ENCODE results near the gene PIK3CG.

Gene PIK3CG

DNA sequence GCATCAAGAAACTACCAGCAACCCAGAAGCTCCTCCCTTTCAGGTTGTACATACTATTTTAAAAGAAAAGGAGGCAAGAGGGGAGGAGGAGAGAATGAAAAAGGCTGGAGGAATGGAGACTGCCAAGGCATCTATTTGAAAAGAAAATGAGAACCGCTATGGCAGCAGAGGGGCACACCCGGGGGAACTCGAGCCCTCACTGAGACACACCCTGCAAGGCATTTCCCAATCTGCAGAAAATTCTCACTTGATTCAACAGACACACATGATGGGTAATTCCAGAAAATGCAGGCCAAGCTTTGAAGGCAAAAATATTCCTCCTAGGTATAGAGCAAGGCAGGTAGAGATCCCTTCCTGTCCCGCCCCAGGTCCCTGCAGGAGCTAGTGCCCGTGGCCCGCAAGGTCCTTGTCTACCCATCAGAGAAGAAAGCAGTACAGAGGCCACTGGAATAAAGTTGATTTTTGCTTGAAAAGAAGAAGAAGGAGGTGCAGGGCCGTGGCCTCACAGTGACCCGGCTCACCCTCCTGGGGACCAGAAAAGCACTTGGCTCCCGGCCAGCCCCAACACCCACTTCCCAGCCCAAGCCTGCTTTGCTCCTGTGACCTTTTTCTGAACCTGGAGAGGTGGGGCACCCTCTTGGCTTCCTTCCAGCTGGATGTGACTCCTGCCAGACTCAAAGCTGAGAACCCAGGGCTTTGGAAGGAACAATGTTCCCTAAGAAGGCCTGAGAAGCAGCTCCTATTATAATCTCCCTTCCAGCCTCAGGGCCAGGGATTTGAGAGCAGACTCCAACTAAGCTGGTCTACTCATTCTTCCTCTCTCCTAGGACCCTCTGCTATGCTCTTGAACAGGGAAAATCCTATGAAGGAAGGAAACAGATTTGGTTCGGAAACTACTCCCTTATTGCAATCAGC, 6.2 kb upstream of the PIK3CG start:
- no peak for DNase-seq

DNA sequence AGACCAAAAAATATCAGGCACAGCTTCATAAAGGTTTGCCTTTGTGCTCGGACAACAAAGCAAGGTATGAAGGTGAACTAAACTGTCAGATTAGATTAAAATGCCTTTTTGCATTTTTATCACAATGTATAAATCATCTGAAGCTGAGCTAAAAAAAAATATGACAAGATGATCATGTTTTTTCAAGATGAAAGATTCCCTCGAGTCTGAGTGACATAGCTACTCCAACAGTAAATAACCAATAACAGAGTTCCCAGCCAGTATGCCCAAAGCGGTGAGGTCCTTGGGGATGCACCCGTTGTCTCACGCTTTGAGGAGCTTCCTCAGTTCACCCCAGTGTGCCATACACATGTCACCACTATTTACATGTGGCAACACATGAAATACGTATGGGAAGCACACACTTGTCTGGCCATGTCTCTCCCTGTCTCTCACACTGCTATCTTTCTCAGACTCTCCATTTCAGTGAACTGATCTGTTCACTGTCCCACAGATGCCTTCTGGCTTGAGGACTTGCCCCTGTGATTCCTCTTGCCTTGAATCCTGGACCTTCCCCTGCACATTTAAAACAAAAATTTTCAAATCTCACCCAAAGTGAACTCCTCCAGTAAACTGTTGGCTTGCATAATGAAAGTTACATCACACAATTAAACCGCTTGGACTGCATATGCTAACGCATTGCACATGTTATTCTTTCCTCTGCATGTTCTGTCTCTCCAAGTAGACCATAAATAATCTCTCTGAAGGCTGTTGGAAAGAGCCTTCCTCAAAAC, 2.6 kb upstream of the PIK3CG start:
- no peak for DNase-seq

DNA sequence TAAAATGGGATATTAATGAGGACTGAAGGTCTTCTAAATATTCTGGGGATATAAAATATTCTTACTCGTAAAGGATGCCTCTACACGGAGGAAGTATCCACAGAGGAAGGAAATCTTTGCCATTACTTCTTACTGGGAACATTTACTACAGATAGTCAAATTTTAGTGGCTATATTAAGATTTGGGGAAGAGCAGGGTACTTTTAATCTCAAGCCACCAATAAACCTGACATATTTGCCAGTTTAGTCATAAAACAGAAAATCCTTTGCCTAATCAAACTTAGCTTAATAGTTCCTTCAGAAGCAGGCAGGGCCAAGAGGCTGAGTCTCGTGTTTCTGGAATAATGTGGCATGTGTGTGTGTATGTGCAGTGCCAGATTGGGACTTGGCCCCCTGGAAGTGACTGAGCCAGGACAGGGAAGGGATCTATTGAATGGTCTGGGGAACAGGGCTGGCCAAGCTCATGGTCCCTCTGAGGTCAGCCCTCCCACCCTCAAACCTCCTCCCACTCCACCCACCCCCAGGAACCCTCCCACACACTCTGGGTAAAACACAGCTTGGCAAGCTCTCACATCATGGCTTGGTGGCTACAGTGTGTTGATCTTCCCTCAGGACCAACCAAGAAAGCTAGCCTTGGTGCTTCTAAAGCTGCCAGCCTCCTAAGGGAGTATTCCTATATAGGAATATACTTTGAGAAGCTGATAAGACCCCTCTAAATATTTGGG, 1.6 kb upstream of the PIK3CG start:
- DNase-seq = no peak

GRCh38 chr7:106864298-106865081, 592 bp upstream of the PIK3CG start:
- DNase-seq = no peak

DNA sequence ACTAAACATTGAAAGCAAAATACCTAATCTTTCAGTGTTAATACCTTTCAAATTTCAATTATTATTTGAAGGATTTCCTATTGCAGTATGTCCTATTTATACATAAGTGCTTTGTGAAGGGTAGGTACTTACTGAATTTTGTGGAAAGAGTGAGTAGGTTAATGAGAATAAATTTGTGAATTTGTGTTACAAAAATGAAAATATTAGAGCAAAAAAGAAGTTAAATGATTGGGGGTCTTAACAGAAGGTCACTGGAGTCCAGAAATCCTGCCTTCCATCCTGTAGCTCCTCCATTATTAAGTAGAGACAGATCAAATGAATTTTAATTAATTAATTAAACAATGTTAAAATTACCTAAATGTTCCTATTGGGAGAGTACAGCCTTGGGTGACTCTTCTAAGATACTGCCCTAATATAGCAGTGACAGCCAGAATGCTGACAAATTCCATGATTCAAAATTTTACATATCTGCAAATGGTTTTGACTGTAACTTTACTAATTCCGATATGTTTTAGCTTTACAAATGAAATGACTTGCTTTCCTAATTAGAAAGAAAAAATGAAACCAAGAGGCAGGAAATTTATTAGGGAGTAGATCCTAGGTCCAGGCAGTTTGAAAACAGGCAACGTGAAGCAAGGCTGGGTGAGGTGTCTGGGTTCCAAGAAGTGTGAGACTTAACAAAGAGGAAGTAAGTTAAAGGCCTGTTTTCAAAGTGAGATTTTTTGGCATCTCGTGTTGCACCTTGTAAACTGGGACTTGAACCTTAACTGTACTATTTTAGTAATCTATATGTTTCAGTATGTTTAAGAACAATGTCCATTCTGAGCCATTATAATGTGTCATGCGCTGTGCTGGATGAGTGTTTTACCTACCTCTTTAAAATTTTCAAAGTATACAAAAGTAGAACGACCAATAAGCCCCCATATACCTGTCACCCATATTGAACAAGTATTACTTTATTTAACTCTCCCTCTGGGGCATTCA, 1.5 kb downstream of the PIK3CG start:
- DNase-seq = no peak

DNA sequence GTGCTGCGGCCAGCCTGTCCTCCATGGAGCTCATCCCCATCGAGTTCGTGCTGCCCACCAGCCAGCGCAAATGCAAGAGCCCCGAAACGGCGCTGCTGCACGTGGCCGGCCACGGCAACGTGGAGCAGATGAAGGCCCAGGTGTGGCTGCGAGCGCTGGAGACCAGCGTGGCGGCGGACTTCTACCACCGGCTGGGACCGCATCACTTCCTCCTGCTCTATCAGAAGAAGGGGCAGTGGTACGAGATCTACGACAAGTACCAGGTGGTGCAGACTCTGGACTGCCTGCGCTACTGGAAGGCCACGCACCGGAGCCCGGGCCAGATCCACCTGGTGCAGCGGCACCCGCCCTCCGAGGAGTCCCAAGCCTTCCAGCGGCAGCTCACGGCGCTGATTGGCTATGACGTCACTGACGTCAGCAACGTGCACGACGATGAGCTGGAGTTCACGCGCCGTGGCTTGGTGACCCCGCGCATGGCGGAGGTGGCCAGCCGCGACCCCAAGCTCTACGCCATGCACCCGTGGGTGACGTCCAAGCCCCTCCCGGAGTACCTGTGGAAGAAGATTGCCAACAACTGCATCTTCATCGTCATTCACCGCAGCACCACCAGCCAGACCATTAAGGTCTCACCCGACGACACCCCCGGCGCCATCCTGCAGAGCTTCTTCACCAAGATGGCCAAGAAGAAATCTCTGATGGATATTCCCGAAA, 2.7 kb downstream of the PIK3CG start:
- no peak for DNase-seq

GRCh38 chr7:106868364-106868763, 3.3 kb downstream of the PIK3CG start:
- DNase-seq = no peak

DNA sequence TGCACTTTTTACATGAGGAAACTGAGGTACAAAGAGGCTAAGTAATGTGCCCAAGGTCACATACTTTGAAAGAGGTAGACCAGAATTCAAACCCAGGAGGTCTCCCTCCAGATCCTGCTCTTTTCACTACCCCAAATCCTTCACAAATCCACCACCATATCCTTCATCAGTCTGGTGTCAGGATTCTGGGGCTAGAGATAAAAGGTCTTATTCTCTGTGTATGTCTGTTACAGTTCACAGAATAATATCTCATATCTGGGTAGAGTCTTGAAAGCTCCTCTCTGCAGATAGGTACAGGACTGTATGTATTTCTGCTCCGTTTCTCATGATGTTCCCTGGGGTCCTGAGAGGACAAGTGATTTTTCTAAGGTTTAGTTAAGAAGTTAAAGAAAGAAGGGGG, 4.9 kb downstream of the PIK3CG start:
- no peak for DNase-seq

GRCh38 chr7:106870528-106870927, 5.4 kb downstream of the PIK3CG start:
- DNase-seq = no peak

GRCh38 chr7:106870983-106871410, 5.9 kb downstream of the PIK3CG start:
- no peak for DNase-seq

DNA sequence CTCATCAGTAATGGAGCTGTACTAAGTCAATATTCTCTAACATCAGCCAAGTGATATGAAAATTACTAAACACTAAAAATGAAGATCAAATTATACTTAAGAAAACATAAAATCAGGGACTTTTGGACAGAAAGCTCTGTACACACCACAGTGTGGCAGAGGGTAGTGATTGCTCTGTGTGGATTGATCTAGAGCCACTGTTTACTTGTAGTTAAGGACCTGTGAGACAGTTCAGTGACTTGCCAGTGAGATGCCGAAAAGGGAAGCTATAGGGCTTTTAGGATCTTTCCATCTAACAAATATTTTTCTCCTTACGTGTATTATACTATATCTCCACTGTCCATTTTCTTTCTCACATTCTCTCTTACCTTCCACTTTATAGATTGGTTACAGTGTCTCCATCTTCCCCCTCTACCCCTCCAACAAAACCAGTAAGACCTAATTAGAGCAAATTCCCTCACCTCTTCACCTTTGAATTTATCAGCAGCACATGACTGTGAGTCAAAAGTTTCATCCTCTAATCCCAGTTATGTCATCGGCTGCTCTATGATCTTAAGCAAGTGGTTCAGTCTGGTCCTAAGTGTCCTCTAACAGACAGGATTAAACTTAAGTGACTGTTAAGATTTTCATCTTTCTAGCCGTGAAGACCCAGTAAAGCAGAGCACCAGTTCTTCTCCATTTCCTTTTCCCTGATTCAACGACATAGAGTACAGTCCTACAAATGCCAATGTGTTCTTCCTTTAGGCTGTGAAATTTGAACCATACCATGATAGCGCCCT, 6.9 kb downstream of the PIK3CG start:
- DNase-seq = no peak

DNA sequence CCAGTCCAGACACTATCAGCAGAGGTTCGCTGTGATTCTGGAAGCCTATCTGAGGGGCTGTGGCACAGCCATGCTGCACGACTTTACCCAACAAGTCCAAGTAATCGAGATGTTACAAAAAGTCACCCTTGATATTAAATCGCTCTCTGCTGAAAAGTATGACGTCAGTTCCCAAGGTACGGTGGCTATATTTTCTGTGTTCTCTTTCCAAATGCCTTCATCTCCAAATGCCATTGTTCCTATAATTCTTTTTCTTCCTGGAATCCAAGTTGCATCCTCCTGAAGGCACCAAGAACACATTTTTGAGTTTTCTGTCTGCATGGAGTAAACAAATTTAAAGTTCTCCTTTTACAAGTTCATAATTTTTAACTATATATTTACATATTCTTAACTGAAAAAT, 7.7 kb downstream of the PIK3CG start:
- no peak for DNase-seq

GRCh38 chr7:106874076-106874475, 9.0 kb downstream of the PIK3CG start:
- no peak for DNase-seq

- DNase-seq = no peak
These were observed 10.4 kb downstream of the PIK3CG start for GRCh38 chr7:106875508-106875907.

DNA sequence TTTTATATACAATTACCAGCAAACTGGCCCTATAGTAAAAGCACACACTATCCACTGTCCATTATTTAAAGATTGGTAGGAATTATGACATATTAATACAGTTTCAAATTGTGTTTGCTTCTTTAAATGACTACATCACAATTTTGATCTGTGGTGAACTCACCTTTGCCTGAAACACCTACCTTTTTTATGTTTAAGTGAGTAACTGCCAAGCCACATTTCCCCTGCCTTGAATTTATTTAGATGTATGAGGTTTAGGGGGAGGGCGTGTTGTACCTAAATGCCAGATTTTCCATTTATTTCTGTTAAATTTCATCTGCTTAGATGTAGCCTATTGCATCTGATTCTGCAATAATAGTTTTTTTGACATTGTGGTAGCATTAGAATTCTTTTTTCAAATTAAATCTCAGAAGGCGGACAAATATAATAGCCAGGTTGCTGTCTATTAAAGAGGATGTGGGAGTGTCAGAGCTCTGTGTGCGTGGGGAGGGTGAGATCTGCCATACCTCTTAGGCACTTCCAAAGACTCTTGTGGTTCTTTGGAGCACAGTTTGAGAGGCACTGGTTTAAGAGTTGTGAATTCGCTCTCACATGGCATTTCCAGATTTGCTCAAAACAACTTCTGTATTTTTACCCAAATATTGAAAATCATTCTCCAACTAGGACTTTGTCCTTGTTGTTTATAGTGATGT, 13.8 kb downstream of the PIK3CG start:
- DNase-seq = no peak

DNA sequence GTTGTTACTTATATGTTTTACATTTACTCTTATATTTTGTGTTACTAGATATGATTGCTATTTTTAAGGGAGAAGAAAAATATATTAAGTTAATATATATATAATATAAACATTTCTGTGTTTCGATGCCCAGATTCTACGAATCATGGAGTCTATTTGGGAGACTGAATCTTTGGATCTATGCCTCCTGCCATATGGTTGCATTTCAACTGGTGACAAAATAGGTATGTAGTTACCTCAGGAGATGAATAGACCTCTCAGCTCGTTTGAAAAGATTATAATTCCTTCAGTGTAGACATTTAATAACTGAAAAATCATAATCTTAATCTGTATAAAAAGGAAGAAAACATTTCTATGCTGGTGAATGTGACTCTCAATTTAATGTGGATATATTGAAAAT, 16.9 kb downstream of the PIK3CG start:
- no peak for DNase-seq

- no peak for DNase-seq
These were observed 18.5 kb downstream of the PIK3CG start for GRCh38 chr7:106883456-106884026.

- DNase-seq = no peak
These were observed 20.6 kb downstream of the PIK3CG start for GRCh38 chr7:106885652-106886051.

- no peak for DNase-seq
These were observed 22.3 kb downstream of the PIK3CG start for GRCh38 chr7:106887421-106887820.
